HPDE6-E6E7 (cell line): ENCODE data around the gene CCDC7.
"Not testable (repeated sequence)": the region's sequence is repeated elsewhere in the genome, so short reads cannot be mapped to it uniquely, and the experiment has no call there.

Experiments used
- DNase-seq: peaks from one replicate; pipeline ENCODE4 v3.0.0; 2011; ENCODE audit warnings: missing footprints; ENCODE audit errors: extremely low spot score

The CCDC7 gene

DNA sequence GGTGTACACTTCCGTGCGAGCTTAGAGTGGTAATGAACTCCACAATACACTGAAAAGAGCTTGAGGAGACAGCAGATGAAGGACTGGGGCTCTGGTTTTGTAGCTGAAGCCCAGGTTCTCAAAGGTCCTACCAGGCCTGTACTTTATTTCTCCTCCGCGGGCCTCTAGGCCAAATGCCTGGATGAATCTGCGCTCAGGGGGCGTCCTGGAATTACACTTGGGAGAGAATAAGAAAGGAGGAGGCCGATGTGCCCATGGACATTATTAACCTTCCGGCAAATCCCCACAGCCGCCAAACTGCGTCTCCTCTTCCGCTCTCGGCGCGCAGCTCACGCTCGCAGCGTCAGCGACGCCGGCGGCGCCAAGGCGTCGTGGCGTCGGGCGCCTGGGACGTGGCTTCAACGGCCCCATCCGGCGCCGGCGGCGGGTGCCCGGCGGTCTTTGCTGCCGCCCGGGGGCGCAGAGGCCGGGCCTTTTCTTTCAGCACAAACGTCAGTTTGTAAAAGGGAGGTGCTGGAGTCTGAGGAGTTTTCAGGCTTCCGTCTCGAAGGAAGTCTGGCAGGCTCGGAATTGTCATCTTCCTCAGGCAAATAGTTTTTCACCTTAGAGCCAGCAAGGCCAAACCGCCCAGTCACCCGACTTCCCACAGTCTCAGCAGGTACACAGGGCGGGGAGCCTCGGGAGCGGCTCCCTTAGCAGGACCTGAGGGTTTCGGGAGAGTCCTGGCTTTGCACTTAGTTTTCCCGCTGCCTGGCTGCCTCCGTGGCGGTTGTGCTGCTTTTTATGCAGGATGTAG, at the start of gene CCDC7:
CCDC7 (plus strand) TSS at position 401 of the 796 bp plus-strand sequence. CDS start 5,503 bp downstream, outside the sequence.
- DNase-seq = peak; percentile 12

DNA sequence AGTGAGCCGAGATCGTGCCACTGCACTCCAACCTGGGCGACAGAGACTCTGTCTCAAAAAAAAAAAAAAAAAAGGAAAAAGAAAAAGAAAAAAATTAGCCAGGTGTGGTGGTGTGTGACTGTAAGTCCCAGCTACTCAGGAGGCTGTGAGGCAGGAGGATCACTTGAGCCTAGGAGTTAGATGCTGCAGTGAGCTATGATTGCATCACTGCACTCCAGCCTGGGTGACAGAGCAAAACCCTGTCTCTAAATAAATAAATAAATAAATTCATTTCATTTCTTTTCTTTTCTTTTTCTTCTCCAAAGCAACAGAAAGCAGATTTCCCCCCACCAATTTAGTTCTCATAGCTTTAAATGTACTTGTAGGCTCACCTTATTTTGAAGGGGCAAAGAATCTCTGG, 48.8 kb upstream of the CCDC7 start:
- not testable (repeated sequence) for DNase-seq

DNA sequence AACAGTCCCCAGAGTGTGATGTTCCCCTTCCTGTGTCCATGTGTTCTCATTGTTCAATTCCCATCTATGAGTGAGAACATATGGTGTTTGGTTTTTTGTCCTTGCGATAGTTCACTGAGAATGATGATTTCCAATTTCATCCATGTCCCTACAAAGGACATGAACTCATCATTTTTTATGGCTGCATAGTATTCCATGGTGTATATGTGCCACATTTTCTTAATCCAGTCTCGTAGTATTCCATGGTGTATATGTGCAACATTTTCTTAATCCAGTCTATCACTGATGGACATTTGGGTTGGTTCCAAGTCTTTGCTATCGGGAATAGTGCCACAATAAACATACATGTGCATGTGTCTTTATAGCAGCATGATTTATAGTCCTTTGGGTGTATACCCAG, 46.2 kb upstream of the CCDC7 start:
- DNase-seq = not testable (repeated sequence)

DNA sequence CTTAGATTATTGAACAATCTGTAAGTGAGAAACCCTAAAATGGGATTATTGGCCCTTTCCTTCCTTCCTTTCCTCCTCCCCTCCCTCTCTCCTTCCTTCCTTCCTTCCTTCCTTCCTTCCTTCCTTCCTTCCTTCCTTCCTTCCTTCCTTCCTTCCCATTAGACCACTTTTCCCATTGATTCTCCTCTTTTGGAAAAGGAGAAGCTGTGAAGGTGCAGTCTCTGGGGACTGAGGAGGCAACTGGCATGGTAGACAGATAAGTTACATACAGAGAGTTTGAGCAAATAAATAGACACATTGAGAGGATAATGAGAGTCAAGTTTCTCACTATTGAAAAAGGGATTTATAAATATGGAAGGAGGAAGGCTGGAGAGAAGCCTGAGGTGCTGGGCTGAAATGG, 45.0 kb upstream of the CCDC7 start:
- no peak for DNase-seq

- no peak for DNase-seq
Measured at GRCh38 chr10:32402499-32402898, 43.4 kb upstream of the CCDC7 start.

DNA sequence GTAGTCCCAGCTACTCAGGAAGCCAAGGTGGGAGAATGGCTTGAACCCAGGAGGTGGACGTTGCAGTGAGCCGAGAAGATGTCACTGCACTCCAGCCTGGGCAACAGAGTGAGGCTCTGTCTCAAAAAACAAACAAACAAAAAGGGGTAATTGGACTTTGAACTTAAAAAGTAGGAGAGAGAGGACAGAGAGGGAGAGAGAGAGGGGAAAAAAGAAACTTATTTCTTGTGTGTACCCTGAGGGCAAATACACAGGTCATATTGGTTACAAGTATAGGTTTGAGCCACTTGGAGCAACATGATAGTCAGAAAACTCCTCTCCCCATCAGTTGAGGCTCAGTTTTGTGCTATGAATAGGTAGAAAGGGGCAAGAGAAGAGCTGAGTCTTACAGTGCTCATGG, 42.8 kb upstream of the CCDC7 start:
- DNase-seq = no peak

DNA sequence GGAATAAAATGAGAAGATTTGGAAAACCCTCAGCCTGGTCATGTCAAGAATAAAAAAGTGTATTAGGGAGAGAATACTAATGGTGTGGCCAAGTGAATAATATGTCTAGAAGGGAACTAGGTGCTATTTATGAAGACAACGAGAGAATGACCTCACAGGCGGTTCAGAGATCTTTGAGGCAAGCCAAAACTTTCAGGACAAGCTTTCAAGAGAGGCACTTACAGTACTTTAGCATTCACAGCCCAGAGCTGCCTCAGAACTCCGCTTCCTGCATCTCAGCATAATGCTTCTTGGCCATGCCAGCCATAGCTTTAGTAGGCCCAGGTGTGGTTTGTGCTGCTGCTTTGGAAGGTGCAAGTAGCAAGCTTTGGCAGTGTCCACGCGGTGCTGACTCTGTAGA, 37.2 kb upstream of the CCDC7 start:
- DNase-seq = no peak

DNA sequence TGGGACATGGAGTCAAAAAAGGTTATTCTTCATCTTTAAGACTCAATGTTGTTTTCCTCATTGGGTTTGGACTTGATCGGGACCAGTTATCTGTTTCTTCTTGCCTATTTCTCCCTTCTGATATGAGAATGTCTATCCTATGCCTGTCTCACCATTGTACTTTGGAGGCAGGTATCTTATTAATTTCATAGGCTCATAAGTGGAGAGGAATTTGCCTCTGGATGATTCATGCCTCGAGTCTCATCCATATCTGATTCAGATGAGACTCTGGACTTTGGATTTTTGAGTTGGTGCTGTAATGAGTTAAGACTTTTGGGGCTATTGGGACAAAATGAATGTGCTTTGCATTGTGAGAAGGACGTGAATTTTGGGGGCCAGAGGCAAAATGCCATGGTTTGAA, 36.2 kb upstream of the CCDC7 start:
- DNase-seq = no peak

DNA sequence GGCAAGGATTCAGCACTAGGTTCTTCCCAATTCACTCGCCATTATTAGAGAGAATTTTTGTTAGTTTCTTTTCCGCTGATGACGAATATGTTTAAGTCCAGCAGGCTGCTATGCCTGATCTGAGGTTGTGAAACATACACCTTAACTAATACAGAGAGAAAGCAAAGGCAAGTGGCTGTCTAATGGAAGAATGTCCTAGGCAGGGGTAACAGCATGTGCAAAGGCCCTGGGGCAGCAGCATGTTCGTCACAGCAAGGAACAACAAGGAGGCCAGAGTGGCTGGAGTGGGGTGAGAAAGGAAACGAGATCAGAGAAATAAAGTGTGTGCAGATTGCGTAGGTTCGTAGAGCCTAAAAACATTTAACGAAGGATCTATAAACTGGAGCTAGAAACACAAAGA, 35.4 kb upstream of the CCDC7 start:
- no peak for DNase-seq

DNA sequence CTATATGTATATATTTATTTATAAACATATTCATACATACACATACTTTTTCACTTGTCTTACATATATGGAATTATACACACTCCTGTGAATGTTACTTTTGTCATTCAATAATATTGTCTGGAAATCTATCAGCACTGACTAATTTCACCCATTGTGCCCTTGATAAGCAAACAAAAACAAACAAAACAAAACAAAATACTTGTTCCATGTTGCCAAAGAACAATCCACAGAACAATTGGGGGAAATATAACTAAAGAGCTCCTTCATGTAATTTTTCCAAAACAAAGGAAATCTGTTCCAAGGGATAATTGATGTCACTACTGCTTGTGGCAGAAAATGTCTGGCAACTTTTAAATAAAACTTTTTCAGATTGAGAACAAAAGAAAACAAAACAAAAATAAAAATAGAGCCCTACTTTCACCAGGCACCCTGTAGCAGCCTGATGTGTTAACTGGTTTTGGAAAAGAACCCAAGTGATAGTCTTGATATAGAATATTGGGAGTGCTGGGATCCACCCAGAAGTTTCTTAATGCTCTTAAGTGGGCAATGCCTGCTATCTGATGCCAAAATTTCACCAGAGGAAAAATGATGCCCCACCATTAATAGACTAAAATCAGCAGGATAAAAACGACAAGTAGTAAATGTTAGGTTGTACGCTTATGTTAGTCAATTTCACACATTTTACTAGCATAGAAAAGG, 34.0 kb upstream of the CCDC7 start:
- no peak for DNase-seq

GRCh38 chr10:32412499-32412853, 33.5 kb upstream of the CCDC7 start:
- DNase-seq = no peak

- peak; percentile 23 for DNase-seq
Measured at GRCh38 chr10:32413513-32413912, 32.4 kb upstream of the CCDC7 start.

DNA sequence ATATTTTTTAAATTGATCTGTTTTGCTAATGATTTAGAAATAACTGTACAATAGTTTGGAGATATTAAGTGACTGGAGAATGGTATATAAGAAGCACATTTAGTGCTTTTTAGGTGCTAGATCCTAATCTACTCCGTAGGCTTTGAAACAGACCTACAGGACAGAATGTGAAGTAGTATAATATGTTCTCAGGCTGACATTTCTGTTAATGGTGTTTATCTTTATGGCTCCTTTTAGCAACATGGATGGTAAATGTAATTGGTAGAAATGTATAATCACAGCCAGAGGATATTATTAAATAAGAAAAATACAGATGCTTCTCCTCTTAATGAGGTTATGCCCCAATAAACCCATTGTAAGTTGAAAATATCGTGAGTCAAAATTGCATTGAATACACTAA, 30.6 kb upstream of the CCDC7 start:
- DNase-seq = no peak

- DNase-seq = no peak
Measured at GRCh38 chr10:32417911-32418547, 27.9 kb upstream of the CCDC7 start.

DNA sequence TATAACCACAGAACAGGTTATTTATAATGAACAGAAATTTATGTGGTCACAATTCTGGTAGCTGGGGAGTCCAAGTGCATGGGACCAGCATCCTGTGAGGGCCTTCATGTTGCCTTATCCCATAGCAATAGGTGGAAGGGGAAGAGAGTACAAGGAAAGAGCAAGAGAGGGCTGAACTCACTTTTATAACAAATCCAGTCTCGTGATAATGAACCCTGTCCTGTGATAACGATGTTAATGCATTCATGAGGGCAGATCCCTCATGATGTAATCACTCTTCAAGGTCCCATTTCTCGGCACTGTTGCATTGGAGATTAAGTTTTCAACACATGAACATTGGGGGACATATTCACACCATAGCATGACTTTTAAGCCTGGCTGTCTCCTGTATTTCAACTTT, 27.4 kb upstream of the CCDC7 start:
- DNase-seq = no peak

DNA sequence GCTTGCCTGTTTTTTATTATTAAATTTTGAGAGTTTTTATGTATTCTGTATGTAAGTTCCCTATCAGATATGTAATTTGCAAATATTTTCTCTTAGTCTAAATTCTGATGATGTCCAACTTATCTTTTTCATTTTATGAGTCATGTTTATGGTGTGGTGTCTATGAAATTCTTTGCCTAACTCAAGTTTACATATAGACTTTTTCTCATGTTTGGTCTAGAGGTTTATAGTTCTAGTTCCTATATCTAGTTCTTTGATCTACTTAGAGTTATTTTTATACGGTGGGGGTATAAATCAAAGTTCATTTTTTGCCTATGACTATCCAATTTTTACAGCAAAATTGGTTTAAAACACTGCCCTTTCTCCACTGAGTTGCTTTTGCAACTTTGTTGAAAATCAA, 26.3 kb upstream of the CCDC7 start:
- DNase-seq = no peak

- DNase-seq = no peak
Measured at GRCh38 chr10:32426186-32426585, 19.8 kb upstream of the CCDC7 start.

GRCh38 chr10:32433542-32433941, 12.4 kb upstream of the CCDC7 start:
- DNase-seq = no peak

DNA sequence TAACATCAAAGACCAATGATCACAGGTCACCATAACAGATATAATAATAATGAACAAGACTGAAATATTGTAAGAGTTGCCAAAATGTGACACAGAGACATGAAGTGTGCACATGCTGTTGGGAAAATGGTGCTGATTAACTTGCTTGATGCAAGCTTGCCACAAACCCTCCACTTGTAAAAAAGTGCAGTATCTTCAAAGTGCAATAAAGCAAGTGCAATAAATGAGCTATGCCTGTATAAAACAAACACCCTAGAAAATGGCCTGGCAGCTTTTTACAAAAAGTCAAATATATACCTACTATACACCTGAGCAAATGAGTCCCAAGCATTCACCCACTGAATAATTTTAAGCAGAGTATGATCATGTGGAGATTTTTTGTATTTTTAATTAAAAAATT, 9.7 kb upstream of the CCDC7 start:
- no peak for DNase-seq

DNA sequence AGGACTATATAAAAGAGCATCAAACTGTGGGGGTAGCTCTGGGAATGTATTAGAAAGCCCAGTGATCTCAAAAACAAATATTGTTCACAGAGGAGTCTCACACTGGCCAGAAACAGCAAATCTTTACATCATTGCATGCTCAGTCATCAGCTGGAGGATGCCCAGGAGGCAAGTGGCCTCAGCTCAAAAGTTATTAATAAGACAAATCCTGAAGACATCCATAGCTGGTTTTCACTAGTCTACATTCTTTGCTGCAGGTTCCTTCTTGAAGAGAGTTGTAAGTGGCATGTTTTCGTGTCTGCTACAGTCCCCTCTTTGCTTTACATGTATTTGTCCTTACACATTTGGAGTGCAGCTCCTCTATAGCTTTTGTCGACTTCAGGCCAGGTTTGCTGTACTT, 8.6 kb upstream of the CCDC7 start:
- DNase-seq = no peak

- DNase-seq = no peak
Measured at GRCh38 chr10:32445036-32445435, 904 bp upstream of the CCDC7 start.

DNA sequence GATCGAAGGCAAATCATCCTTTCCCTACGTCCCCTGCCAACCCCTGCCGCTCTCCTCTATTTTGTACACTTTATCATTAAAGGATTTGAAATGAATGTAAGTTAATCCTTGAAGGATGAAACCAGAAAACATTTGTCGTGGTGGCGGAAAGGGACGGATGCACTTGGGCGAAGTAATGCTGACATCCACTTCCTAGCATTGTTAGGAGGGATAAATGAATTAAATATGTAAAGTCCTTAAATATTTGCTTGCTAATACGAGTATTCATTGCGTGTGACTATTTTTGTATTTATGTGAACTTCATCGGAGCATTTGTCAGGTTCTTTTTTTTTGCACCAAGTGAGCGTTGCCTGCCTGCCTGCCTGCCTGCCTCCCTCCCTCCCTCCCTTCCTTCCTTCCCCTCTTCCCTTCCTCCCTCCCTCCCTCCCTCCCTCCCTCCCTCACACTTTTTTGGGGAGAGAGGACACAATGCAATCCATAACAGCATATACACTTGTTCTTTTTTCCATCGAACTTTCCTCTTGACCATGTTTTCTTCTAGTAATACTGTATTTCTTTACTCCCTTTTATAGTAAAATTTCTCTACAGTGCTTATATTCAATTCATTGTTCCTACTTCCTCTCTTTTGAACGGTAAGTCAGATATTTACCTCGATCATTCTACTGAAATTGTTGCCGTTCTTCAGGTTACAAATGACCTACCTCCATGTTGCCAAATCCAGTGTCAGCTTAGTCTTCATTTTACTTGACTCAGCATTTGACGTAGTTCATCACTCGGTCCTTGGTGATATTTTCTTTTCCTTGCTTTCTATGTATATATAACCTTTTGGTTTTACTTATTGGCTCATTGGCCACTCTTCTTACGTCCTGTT, 831 bp downstream of the CCDC7 start:
- DNase-seq = no peak
